ENCODE data around the gene LGALS7B.

- no peak for TF ChIP-seq CTCF (IDR thresholded peaks at IDR 0.05; ENCODE audit: insufficient read depth, low read depth, low read length)
- no peak for TF ChIP-seq EZH2 (IDR thresholded peaks at IDR 0.05; ENCODE audit: insufficient read depth, low read length)
Observed at GRCh38 chr19:38838986-38839761, 50.2 kb downstream of the LGALS7B start.
